Occipital lobe (tissue), 2 donors: ENCODE results near the gene CCDC177. TPM values are rescaled to one million over a fixed set of nuclear protein-coding genes. Genes with fewer than 3 reads are reported as not detected.
A peak's percentile ranks its signal among the peaks of the same experiment; 100 is the strongest.
"Not testable (repeated sequence)": the region's sequence is repeated elsewhere in the genome, so short reads cannot be mapped to it uniquely, and the experiment has no call there.

Experiments used
- DNase-seq: peaks from one replicate; lab custom pipeline; 2025; lab: John Stamatoyannopoulos, UW
- total RNA-seq: library from RNA; depleted of rRNA; stranded (reverse); fragments of >200 nt; gene quantifications from one replicate; pipeline ENCODE4 v1.2.3, GENCODE V29; 2014

The CCDC177 gene
- total RNA-seq, 1 donor from 2014 or later, result 6.9 TPM

DNA sequence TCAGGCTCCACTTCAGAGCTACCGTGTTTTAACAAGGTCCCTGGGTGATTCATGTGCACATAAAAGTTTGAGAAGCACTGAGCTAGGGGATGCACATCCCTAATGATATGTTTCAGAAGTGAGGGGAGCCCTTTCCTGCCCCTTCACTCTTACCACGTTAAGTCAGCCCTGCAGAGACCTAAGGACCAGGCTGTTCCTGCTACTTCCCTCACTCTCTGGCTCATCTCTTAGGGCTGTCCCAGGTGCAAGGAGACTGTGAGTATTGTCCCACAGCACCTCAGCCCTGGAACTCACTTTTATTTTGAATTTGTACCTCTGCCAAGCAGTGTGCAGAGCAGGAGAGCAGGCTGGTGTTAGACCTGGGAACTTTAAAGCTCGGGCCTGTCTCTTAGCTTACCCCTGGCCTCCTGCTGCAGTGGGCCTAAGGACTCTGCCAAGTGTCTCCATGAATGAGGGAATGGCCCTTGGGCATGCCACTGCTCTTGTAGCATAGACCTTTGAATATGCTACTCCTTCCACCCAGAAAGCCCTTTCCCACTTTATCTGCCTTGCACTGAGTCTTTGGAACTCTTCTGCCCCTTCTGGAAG, 25.7 kb upstream of the CCDC177 start:
- DNase-seq, result no peak

DNA sequence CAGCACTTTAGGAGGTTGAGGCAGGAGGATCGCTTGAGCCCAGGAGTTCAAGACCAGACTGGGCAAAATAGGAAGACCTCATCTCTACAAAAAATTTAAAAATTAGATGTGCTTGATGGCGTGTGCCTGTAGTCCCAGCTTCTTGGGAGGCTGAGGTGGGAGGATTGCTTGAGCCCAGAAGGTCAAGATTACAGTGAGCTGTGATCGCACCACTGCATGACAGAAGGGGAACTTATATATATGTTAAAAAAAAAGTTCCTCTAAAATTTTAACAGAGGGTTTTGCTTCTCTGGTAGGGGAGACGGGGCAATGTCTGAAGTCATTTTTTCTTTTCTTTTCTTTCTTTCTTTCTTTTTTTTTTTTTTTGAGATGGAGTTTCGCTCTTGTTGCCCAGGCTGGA, 24.8 kb upstream of the CCDC177 start:
- not testable (repeated sequence) for DNase-seq

DNA sequence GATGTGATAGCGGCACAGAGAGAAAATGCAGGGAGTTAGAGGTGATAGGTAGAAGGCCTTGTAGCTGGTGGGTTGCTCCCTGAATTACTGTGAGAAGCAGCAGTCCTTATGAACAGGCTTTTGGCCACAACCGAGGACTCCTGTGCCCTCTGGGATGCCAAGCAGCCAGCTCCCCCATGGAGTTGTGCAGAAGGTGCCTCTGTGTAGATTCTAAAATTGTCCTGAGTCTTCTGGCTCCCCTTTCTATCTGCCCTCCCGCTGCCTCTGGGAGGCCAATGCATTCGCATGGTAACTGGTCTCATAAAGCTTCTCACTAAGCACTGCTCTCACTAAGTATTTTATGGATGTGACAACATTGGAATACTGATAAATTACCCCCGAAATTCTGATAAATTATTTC, 20.7 kb upstream of the CCDC177 start:
- DNase-seq, result no peak

DNA sequence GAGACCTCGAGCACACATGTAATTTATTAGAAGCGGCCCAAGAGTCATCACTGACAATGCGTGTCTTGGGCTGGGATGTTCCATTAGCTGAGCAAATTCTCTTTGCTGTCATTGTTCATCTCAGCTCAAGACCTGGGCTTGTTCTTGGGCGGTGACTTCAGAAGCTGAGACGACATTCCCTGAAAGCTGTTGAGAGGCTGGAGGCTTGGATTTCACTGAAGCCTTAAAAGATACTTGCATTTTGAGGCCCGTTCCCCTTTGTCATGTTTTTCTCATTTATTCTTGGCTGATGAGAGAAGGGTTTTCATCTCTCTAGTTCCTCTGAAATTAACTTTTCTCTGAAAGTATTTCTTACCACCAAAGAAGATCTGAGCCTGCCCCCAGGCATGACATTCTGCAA, 20.2 kb upstream of the CCDC177 start:
- DNase-seq, result no peak

DNA sequence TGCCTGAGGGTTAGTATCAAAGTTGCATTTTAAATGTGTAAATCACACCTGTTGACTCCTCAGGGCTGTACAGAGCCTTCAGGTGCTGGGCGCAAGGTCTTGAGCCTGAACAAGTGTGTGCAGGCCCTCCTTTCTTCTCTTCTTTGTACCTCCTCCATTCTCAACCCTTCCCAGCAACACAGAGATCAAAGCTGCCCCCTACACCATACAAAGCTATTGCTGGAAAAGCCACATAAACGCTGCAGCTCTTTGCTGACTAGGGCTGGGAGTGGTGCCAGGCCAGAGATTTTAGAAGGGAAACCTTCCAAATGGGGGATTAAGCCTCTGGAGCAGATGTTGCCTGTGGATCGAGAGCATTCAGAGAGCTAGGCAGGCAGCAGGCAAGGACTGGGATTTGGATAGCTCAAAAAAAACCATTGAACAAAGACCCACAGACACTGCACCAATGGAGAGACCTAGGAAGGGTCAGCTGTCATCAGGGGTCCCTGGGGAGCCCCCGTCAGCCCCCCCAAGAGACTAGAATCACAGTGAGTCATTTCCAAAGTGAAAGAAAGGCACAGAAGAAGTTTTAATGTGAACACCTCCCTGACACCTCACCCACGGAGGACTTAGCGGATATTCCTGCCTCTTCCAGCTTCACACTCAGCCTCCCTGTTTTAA, 18.5 kb upstream of the CCDC177 start:
- DNase-seq, result peak; percentile 46

DNA sequence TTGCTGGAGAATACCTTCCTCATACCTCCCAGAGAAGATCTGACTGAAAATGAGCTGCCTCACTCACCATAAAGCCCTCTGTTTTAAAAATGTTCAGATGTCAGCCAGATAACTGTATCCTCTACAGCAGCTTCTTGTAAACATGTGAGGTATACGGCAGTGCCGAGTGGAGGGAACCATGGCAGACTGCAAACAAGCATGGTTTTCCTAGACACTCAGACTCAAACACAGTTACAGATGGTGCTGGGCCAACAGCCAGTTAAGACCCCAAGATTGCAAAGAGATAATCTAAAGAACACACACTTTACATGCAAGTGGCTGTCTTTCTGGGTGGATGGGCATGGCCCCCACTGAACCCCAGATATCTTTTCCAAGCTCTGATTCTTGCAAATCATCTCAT, 16.6 kb upstream of the CCDC177 start:
- no peak for DNase-seq

DNA sequence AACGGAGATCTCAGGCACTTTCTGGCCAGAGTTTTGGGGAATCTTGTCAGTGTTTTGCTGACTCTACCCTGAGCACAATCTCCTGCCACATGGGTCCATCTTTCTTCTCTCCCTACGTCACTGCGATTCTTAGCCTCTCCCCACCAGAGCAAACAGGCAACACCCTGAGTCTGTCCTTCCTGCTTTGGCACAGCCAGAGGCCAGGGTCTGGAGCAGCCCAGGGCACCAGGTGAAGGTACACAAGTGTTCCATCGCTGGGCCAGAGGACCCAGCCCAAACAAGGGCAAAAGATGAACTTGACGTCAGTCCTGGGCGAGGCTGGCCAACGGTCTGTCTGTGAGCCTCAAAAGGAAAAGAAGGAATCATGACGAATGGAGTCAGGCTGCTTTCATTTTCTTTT, 12.7 kb upstream of the CCDC177 start:
- no peak for DNase-seq

DNA sequence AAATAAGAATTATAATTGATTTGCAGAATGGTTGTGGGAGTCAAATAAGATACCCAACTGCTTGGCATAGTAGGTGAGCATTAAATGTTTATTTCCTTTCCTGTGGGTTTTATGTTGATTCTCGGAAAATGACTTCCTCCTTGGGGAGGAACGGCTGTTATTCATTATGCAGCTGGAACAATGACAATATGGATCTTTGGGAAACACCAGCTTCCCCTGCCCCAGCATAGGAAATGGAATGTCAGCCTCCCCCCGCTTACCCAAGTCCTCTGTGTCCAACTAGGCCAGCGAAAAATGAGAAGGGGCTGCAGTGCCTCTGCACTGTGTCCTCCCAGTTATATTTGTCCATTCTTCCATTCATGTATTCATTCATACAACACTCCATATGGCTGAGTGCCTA, 11.7 kb upstream of the CCDC177 start:
- DNase-seq, result no peak

DNA sequence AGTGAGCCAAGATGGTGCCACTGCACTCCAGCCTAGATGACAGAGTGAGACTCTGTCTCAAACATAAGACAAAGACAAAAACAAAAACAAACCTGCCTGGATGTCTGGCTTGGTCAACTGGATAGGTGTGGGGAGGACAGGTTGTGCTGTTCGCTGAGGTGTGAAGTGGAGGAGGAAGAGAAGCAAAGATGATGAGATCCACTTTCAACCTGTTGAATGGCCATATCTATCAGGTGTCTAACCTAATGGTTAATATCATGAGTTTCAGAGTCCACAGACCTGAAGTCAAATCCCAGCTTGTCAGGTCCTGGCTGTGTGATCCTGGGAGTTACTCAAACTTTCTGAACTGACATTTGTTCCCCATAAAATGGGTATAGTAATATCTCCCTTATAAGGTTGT, 9.7 kb upstream of the CCDC177 start:
- DNase-seq, result no peak

DNA sequence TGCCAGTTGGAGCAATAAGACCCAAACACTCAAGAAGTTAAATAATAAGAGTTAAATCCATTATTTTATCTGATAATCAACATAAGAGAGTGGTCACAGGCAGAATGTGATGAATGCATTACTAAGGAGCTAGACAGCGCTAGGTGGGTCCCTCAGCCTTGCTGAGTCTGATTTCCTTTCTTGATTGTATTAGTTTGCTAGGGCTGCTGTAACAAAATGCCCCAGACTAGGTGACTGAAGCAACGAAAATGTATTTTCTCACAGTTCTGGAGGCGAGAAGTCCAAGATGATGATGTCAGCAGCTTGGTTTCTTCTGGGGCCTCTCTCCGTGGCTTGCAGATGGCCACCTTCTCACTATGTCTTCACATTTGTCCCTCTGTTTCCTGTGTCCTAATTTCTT, 8.2 kb upstream of the CCDC177 start:
- DNase-seq, result no peak

DNA sequence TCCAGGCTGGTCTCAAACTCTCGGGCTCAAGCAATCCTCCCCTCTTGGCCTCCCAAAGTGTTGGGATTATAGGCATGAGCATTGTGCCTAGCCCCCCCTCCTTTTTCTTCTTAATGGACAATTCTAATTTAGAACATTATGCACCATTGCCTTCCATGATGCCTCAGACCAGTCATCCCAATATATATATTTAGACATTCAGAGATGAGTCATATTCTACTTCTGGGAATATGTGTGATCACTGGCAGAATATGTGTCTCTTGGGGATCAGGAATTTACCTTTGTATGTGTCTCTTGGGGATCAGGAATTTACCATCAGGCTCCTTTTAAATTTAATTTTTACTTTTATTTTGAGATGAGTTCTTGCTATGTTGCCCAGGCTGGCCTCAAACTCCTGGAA, 7.5 kb upstream of the CCDC177 start:
- DNase-seq, result no peak

DNA sequence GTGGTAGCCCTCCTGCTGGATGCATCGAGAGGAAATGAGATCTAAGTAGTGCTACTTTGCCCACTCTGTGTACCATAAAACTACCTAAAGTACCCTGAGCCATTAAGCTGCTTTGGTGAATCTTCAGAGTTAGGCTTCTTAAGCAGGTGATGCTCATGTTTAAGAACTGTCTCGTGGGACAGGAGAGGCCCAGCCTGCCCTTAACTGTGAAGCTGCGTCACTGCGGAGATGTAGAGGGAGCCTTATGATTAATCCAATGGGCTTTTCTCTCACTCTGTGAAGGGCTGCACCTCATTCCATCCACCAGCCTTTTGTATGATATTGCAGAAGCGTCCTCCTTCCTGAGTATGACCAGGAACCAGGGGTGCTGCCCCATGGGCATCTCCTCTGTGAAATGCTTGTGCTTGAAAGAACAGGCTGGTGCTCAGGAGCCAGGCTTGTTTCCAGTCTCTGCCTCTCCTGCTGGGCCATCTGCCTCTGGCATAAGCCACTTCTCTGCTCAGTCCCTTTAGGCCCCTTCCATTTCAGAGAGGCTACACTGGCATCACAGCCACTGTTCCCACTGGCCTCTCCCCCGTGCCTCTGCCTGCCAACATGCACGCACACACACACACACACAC, 6.8 kb upstream of the CCDC177 start:
- DNase-seq, result no peak

DNA sequence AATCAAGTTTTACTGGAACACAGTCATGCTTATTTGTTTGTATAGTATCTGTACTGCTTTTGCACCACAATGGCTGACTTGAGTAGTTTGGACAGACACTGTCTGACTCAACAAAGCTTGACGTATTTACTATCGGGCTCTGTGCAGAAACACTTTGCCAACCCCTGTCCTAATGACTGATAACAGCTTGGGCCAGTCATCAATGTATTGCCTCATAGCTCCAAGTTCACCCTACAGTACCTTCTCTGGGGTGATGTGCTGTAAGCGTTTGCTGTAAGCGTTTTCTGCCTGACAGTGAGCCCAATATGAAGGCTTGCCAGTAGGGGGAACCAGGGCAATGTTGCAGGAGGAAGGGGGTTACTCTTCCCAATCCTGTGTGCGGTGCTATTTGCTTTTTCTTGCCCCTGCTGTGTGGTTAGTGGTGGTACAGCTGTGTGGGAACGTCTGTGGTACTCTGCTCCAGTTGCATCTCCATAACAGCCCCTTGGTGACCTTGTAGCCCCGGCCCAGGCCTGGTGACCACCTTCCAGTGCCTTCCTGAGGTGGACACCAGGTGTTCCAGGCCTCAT, 5.4 kb upstream of the CCDC177 start:
- DNase-seq, result no peak

DNA sequence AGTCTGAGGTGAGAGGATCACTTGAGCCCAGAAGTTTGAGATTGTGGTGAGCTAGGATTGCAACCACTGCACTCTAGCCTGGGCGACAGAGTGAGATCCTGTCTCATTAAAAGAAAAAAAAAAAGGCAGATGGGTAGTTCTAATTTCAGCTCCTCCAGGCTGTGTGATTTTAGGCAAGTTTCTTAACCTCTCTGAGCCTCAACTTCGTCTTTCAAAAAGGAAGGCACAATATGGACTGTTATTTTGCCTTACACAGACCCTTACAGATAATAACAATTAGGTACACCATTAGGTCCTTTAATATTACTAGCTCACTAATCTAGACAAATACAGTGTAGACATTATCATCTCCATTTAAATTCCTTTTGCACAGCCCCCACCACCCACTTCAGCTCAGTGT, 4.8 kb upstream of the CCDC177 start:
- no peak for DNase-seq

DNA sequence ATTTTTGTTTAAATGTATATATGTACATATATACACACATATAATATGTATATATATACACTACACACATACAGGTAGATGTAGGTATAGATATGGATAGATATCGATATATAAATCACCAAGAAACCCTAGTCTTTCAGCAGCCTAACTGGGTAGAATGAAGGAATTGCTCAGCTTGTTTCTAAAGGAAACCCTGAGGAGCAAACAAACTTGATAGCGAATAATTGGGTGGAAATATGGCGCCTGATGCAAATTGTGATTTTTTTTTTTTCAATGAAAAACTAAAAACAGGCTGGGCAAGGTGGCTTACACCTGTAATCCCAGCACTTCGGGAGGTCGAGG, 254 bp upstream of the CCDC177 start:
- no peak for DNase-seq

DNA sequence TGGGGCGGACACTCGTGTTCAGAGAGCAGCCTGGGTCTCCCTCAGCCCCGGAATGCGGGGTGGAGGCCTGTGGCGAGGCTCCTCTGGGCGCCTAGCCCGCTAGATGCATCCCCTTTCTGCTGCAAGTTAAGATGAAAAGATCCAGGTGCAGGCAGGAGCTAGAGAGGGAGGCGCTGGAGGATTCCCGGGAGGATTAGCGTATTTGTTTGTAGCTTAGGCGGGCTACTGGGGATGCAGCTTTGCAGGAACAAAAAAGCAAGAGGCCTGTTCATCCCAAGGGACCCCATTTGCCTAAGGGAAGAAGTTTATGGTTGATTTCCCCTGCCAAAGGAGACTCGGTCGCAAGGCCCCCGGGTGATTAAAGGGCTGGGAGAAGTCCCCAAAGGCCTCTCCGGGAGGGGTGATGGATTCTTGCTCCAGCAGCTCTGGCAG, 824 bp downstream of the CCDC177 start:
- peak; percentile 39 for DNase-seq

DNA sequence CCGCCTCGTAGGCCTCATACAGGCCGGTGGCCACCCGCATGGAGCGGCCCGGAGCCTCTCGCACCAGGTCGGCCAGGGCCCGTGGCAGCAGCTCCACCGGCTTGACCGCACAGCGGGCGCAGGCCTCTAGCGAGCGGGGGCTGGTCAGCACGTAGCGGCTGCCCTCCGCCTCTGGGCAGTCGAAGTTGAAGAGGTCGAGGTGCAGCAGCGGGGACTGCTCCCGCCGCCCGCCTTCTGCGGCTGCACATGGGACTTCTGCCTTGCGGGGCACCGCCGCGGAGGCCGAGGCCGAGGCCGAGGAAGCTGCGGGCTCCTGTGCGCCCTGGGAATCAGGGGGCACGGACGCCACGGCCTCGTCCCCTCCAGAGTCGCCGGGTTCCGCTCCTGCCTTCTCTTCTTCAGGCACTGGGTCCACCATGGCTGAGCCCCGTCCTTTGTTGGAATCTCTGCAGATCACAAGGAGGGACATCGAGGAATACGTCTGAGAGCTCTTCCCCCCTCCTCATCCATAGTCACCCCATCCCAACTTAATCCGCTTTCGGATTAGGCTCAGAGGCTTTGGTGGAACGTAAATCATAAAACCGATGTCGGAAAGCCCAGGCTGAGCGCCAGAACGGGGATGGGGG, 1.4 kb downstream of the CCDC177 start:
- DNase-seq, result no peak

DNA sequence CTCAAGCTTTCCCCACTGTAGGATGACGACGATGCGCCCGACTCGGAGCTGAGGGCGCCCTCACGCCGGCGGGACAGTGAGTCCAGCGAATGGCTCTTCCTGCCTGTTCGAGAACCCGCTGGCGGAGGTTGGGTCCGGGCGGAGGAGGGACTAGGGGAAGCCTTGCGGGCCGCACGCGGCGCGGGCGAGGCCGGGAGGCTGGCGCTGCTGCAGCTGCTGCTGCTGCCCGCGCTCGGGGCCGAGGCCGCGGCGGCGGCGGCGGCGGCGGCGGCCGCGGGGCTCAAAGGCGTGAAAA, 1.9 kb downstream of the CCDC177 start:
- DNase-seq, result no peak

DNA sequence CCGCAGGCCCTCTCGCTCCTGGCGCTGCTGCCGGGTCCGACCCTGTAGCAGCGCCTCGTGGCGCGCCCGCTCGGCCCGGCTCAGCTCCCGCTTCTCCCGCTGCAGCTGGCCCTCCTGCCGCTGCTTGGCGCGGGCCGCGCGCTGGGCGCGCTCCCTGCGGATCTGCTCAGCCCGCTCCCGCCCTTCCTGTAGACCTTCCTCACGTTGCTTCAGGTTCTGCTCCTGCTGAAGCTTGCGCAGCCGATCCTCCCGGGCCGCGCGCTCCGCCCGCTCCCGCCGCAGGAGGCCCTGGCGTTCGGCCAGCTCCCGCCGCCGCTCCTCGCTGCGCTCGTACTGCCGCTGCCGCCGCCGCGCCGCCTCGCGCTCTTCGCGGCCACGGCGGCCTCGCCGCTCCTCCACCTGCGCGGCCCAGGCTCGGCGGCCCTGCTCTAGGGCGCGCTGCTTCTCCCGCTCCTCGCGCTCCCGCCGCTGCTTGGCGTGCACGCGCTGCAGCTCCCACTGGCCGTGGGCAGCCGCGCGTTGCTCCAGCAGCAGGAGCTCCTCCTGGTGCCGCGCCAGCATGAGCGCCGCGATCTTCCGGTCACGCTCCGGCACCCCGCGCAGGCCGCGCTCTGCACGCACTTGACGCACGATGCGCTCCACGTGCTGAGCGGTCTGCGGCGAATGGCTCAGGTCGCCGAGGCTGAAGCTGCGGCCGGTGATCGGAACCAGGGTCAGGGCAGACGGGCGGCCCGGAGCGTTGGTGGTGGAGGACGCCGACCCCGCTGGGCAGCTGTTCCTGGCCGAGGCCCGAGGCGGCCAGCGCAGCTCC, 2.4 kb downstream of the CCDC177 start:
- DNase-seq, result no peak

DNA sequence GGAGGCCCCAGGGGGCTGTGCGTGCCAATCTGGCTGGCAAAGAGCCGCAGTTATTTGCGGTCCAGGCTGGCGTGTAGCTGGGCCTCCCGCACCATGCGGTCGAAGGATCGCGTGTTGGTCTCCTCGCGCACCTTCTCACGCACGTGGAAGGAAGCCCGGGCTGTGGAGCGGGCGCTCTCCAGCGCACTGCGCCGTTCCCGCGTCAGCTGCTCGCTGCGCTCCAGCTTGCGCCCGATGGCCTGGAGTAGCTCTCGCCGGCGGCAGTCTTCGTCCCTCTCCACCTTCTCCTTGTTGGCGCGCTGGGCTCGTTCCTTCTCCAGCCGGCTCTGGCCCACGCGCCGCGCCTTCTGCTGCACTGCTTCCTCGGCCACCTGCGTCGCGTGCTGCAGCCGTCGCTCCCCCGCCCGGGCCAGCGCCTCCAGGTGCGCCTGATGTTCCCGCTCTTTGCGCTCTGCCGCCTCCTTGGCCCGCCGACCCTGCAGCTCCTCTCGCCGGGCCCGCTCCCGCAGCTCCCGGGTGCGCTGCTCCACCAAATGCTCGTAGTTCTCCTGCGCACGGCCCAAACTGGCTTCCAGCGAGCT, 3.1 kb downstream of the CCDC177 start:
- DNase-seq, result no peak

DNA sequence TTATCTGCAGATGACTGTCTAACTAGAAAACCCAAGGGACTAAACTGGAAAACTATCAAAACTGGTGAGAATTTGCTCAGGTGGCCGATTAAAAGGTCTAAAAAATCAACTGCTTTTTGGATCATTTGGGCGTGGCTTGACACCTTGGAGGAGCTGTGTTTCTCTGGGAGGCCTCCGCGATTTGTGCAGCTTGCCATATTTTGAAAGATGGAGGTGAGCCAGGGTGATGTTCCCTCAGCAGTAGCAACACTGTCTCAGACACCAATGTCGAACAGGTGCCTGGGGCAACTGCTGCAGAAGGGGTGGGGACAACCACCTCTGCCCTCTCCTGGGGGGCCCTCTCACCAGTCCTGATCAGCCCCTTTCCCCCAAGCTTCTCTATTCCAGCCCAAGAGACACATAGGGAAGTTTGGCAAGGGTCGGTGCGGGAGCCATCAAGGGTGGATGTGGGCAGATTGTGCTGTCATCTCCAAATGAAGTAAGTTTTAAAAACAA, 3.8 kb downstream of the CCDC177 start:
- DNase-seq, result no peak
